Neural cell (in vitro differentiated cells): Measurements from ENCODE around the gene VWA1.
"Not testable (repeated sequence)": the region's sequence is repeated elsewhere in the genome, so short reads cannot be mapped to it uniquely, and the experiment has no call there.

Experiments used
- CTCF ChIP-seq: fragments of 450-650 bp; IDR thresholded peaks from 2 replicates; pipeline ENCODE4 v1.5.1; 2014; ENCODE audit warnings: antibody characterized with exemption, mild to moderate bottlenecking, moderate library complexity; ENCODE audit not compliant: poor library complexity, severe bottlenecking
- EZH2 ChIP-seq: fragments of 200-600, 300-800 bp; shearing (Covaris generic), sonication (generic); IDR thresholded peaks from 2 replicates; pipeline ENCODE4 v1.6.1; 2014; ENCODE audit warnings: antibody characterized with exemption, low read length, borderline replicate concordance, mild to moderate bottlenecking; ENCODE audit not compliant: insufficient read depth, poor library complexity, severe bottlenecking
- POLR2AphosphoS5 ChIP-seq: IDR thresholded peaks from 2 replicates; pipeline ENCODE4 v1.6.1; 2012
- TF ChIP-seq, protein P1 (sequence below): IDR thresholded peaks from 2 replicates; pipeline ENCODE4 v1.6.1; 2012; ENCODE audit warnings: borderline replicate concordance

GRCh38 chr1:1455934-1456333, 20.4 kb downstream of the VWA1 start:
- TF ChIP-seq, protein P1, sequence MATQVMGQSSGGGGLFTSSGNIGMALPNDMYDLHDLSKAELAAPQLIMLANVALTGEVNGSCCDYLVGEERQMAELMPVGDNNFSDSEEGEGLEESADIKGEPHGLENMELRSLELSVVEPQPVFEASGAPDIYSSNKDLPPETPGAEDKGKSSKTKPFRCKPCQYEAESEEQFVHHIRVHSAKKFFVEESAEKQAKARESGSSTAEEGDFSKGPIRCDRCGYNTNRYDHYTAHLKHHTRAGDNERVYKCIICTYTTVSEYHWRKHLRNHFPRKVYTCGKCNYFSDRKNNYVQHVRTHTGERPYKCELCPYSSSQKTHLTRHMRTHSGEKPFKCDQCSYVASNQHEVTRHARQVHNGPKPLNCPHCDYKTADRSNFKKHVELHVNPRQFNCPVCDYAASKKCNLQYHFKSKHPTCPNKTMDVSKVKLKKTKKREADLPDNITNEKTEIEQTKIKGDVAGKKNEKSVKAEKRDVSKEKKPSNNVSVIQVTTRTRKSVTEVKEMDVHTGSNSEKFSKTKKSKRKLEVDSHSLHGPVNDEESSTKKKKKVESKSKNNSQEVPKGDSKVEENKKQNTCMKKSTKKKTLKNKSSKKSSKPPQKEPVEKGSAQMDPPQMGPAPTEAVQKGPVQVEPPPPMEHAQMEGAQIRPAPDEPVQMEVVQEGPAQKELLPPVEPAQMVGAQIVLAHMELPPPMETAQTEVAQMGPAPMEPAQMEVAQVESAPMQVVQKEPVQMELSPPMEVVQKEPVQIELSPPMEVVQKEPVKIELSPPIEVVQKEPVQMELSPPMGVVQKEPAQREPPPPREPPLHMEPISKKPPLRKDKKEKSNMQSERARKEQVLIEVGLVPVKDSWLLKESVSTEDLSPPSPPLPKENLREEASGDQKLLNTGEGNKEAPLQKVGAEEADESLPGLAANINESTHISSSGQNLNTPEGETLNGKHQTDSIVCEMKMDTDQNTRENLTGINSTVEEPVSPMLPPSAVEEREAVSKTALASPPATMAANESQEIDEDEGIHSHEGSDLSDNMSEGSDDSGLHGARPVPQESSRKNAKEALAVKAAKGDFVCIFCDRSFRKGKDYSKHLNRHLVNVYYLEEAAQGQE: not testable (repeated sequence)
- not testable (repeated sequence) for TF ChIP-seq EZH2, CTCF, POLR2AphosphoS5
